Lower leg skin (tissue), 4 donors: ENCODE measurements around the gene MOB3A. TPM values are rescaled to one million over a fixed set of nuclear protein-coding genes. Genes with fewer than 3 reads are reported as not detected.

Source experiments
- DNase-seq, 2 donors: peaks; one replicate each; pipeline ENCODE4 v3.0.0-alpha.2; 2019; ENCODE audit warnings: low spot score in 2 of 2
- H3K4me3 ChIP-seq: fragments of 200-600 bp; sonication (generic); 2 replicates; pipeline ENCODE4 v1.5.1; 2017; ENCODE audit warnings: mild to moderate bottlenecking, low read depth; ENCODE audit not compliant: poor library complexity, severe bottlenecking
- POLR2A ChIP-seq, 2 donors: fragments of 450-650 bp; IDR thresholded peaks; one replicate each; pipeline ENCODE4 v1.6.1; 2016 to 2017; ENCODE audit warnings: antibody characterized with exemption in 2 of 2, mild to moderate bottlenecking in 1 of 2, moderate library complexity in 1 of 2
- WGBS, 2 donors: methylation state at CpG; one replicate each; pipeline ENCODE4 v1.1.5; 2018; 5-methylcytosine and 5-hydroxymethylcytosine counted together
- intact Hi-C: fragments of 100-400 bp; cut with DNase I; formaldehyde crosslinking; loops from one replicate; pipeline ENCODE4 v1.15.0; 2023; ENCODE audit warnings: low total_unique reads
- total RNA-seq, 4 donors: library from RNA; depleted of rRNA; stranded (reverse); fragments of >200 nt; gene quantifications; one replicate each; pipeline ENCODE4 v1.1.0, GENCODE V29; 2016
- TF ChIP-seq, protein P1 (sequence below), 3 donors: fragments of 450-650 bp; IDR thresholded peaks; one replicate each; pipeline ENCODE4 v1.5.1; 2016; ENCODE audit warnings: antibody characterized with exemption in 3 of 3, mild to moderate bottlenecking in 3 of 3, moderate library complexity in 2 of 3

MOB3A gene
- total RNA-seq, 4 donors from 2014 or later: 26.4 to 46.0 (median 34.5) TPM

GRCh38 chr19:2121416-2122051 is 25.4 kb upstream of the MOB3A start:
- 95% methylated on average over 16 to 25 of the region's 27 CpGs for WGBS, 2 donors
- no peak overlapping the region for H3K4me3 ChIP-seq
- TF ChIP-seq POLR2A (IDR thresholded peaks at IDR 0.05): no peak
- TF ChIP-seq, protein P1, sequence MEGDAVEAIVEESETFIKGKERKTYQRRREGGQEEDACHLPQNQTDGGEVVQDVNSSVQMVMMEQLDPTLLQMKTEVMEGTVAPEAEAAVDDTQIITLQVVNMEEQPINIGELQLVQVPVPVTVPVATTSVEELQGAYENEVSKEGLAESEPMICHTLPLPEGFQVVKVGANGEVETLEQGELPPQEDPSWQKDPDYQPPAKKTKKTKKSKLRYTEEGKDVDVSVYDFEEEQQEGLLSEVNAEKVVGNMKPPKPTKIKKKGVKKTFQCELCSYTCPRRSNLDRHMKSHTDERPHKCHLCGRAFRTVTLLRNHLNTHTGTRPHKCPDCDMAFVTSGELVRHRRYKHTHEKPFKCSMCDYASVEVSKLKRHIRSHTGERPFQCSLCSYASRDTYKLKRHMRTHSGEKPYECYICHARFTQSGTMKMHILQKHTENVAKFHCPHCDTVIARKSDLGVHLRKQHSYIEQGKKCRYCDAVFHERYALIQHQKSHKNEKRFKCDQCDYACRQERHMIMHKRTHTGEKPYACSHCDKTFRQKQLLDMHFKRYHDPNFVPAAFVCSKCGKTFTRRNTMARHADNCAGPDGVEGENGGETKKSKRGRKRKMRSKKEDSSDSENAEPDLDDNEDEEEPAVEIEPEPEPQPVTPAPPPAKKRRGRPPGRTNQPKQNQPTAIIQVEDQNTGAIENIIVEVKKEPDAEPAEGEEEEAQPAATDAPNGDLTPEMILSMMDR (IDR thresholded peaks at IDR 0.05): no peak
- intact Hi-C loops: no loop called here
- peak in 1 of 2 donors; percentile 82 for DNase-seq

DNA sequence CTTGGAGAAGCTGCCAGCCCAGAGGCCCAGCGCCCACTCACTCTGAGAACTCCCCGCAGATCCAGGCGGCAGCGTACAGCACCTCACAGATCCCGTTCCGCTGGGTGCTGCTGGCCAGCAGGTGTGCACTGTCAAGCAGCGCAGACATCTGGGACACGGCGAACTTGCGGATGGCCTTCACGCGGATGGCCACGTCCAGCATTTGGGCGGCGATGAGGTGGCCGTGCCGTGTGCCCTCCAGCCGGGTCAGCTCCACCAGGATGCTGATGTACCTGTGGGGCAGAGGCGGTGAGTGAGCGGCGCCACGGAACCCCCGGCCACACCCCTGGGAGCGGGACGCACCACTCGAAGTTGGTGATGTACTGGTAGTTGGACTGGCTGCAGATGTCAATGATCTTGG is 24.7 kb upstream of the MOB3A start:
- intact Hi-C loops: no loop called here
- no peak overlapping the region for H3K4me3 ChIP-seq
- no peak for TF ChIP-seq POLR2A (IDR thresholded peaks at IDR 0.05)
- TF ChIP-seq, protein P1 (IDR thresholded peaks at IDR 0.05): no peak
- 94 to 98% methylated on average over 24 of the region's 26 CpGs for WGBS, 2 donors
- no peak for DNase-seq

GRCh38 chr19:2119921-2120785 is 24.0 kb upstream of the MOB3A start:
- intact Hi-C loops: no loop called here
- 84 to 89% methylated on average over 18 to 22 of the region's 31 CpGs for WGBS, 2 donors
- DNase-seq: no peak
- no peak for TF ChIP-seq POLR2A (IDR thresholded peaks at IDR 0.05)
- TF ChIP-seq, protein P1 (IDR thresholded peaks at IDR 0.05): no peak
- H3K4me3 ChIP-seq: no peak overlapping the region

DNA sequence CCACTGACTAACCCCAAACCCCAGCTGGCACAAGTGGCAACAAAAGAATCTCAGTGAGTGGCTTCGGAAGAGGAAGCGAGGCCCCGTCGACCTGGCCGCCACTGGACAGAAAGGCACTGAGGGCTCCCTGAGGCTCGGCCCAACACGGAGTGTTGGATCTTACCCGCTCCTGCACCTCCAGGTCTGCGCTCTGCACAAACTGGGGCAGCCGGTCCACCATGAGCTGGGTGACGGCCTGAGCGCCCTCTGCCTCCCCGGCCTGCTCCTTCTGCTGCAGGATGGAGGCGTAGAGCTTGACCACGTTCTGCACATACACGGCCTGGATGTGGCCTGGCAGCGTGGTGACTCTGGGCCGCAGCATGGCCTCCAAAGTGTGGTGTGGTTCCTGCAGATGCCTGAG is 22.3 kb upstream of the MOB3A start:
- no peak for DNase-seq
- 88 to 95% methylated on average over 8 to 14 of the region's 18 CpGs for WGBS, 2 donors
- intact Hi-C loops: no loop called here
- TF ChIP-seq, protein P1 (IDR thresholded peaks at IDR 0.05): no peak
- TF ChIP-seq POLR2A (IDR thresholded peaks at IDR 0.05): no peak
- H3K4me3 ChIP-seq: no peak overlapping the region

DNA sequence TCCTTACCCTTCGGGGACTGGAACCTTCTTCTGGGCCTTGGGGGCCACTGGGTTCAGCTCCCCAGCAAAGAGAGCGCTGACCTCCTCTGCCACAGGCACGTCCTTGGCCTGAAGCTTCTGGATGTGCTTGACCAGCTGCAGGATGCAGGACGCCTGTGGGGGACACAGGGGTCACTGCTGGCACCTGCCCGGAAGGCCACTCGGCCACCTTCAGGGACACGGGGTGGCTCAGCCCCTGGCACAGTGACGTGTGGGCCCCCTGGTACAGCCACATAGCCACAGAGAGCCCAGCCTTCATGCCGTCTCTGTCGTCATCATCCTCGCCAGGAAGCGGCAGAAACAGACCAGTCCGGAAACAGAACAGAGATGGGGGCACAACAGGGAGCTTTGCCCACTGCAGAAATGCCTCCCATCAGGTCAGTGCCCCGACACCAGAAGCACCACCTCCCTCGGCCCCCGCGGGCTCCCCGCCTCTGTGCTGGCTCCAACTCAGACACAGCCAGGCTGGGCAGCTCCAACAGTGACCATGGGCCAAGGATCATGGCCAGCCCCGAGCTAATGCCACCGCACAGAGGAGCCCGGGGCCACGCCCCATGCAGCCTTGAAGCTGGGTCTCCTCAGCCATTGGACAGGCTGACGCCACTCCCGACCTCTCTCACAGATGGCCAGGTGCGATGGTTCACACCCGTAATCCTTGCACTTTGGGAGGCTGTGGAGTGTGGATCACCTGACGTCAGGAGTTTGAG is 21.3 kb upstream of the MOB3A start:
- no peak for DNase-seq
- 92 to 95% methylated on average over 21 to 26 of the region's 27 CpGs for WGBS, 2 donors
- TF ChIP-seq, protein P1 (IDR thresholded peaks at IDR 0.05): no peak
- TF ChIP-seq POLR2A (IDR thresholded peaks at IDR 0.05): no peak
- no peak overlapping the region for H3K4me3 ChIP-seq
- intact Hi-C loops: no loop called here
